ENCODE data around the gene MAP4K3.
"Not testable (repeated sequence)": the region's sequence is repeated elsewhere in the genome, so short reads cannot be mapped to it uniquely, and the experiment has no call there.

Gene MAP4K3

DNA sequence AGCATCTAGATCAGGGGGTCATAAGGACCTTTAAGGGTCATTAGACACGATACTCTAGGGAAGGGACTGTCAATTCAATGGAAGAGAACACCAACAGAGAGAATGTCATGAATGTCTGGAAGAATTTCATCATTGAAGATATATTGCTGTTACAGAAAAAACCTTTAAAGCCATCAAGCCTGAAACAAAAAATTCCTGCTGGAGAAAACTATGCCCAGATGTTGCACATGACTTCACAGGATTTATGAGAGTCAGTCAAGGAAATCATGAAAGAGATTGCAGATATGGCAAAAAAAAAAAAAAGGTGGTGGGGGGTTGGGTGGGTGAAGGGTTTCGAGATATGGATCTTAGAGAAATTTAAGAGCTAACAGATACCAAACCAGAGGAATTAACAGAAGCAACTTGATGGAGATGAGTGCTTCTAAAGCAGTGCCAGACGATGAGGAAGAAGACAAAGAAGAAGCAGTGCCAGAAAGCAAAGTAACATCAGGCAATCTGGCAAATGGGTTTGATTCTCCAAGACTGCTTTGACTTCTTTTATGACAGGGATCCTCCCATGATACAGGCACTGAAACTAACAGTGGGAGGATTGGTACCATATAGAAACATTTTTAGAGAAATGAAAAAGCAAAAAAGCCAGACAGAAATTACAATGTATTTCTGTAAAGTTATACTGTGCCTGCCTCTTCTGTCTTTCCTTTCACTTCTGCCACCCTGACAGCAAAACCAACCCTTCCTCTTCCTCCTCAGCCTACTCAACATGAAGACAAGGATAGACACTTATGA is 28.5 kb downstream of the MAP4K3 start:
- no peak for DNase-seq

DNA sequence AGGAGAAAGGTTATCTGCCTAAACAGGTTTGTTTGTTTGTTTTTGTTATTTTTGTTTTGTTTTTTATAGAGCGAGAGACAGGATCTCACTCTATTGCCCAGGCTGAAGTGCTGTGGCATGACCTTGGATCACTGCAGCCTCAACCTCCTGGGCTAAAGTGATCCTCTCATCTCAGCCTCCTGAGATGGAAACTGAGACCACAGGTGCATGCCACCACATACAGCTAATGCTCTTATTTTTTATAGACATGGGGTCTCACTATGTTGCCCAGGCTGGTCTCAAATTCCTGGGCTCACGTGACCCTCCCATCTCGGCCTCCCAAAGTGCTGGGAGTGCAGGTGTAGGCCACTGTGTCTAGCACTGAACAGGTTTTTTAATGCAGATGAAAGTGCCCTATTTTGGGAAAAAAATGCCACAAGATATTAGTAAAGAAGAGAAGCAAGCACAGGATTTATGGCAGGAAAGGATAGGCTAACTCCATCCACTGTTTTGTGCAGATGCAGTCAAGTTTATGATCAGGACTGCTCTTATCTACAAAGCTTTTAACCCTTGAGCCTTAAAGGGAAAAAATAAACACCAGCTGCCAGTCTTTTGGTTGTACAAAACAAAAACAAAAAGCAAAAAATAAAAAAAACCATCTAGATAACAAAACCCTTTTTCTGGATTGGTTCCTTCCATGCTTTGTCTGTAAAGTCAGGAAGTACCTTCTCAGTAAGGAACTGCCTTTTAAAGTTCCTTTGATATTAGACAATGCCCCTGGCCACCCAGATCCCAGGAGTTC is 29.4 kb downstream of the MAP4K3 start:
- no peak for DNase-seq

DNA sequence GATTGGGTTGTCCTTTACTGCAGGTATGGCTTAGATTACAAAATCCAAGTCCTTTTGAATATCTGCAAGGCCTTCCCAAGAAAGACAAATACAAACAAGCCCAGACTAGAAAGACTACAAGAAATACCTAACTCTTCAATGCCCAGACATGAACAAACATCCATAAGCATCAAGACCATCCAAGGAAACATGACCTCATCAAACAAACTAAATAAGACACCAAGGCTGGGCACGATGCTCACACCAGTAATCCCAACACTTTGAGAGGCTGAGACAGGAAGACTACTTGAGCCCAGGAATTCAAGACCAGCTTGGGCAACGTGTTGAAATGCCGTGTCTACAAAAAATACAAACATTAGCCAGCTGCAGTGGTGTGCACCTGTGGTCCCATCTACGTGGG is 31.7 kb downstream of the MAP4K3 start:
- no peak for DNase-seq

DNA sequence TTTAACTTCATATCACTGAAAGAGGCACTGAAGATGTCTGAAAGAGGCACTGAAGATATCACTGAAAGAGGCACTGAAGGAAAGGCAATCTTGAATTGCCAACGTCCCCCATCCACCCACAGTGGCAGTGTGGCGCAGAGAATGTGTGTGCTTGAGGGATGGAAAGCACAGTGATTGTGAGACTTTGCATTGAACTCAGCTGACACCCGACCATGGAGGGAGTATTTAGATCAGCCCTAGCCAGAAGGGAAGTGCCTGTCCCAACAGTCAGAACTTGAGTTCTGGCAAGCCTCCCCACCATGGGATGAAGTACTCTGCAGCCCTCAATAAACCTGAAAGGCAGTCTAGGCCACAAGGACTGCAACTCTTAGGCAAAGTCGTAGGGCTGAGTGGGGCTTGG is 33.8 kb downstream of the MAP4K3 start:
- DNase-seq: no peak

DNA sequence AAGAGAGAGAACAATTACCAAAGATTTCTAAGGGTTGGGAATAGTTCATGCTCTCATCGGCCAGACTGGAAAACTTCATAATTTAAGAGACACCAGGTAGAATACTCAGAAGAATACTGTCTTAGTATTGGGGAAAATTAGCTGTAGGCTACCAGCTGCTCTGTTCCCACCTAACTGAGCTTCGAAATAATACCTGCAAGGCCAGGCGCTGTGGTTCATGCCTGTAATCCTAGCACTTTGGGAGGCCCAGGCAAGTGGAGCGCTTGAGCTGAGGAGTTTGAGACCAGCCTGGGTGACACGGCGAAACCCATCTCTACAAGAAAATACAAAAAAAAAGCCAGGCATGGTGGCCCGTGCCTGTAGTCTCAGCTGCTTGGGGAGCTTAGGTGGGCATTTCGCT is 35.8 kb downstream of the MAP4K3 start:
- no peak for DNase-seq

DNA sequence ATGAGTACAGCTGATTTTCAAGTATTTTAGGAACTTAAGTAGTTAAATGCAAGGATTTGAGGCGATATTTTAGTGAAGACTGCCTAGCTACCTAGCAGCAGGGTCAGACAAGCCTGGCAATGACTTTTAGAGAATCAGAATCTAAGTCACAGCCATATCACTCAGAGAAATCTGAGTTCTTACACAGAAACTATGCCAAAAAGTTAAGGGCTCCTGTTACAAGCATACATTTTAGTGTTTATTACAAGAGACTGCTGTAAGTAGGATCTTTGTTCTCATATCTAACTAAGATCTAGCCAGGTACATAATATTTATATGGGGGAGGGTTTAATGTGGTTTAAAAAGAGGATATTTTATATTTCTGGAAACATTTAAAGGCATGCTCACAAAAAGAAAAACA is 37.5 kb downstream of the MAP4K3 start:
- no peak for DNase-seq

DNA sequence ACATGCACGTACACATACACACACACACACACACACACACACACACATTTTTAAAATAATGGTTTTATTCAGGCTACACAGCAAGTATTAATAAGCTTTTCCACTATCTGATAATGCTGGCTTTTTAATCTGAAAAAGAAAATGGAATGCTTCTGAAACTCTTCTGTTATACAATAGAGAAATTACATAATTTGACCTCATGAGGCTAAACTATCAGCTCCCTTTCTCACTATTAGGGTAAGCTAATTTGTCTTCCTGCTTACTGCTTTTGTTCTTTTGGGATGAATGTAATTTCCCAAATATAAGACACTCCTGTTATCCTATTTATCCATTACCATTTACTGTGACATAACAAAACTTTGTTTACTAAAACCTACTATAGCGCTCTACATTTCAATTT is 41.8 kb downstream of the MAP4K3 start:
- no peak for DNase-seq

DNA sequence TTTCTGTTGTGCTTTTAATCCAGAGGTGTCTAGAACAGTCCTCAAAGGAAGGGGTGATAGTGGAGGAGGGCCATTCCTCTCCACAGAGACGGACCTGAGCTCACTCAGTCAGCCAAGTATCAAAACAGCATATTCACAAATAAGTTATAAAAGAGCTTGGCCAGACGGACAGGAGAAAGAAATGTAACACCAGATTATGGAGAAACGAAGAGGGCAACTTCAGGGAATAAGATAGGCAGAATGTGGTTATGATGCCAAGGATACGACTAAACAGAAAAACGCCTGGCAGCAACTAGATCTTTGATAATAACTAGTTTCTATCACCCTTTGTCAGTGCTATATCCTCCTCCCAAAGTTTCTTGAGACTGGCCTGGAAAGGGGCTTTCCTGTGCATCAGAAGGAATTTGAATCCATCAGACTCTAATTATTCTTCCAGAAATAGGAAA is 42.5 kb downstream of the MAP4K3 start:
- no peak for DNase-seq

DNA sequence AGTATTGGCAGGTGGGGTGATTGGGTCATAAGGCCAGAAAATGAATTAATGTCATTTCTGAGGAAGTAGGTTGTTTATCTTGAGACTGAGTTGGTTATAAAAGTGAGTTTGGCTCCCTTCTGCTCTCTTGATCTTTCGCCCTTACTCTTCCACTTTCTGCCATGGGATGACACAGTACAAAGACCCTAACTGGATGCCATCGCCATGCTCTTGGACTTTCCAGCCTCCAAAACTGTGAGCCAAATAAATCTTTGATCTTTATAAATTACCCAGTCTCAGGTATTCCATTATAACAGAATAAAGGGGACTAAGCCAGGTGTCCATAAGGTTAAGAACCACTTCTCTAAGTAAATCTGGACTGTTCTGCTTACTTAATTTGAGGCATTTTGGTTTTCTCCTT is 44.4 kb downstream of the MAP4K3 start:
- no peak for DNase-seq

DNA sequence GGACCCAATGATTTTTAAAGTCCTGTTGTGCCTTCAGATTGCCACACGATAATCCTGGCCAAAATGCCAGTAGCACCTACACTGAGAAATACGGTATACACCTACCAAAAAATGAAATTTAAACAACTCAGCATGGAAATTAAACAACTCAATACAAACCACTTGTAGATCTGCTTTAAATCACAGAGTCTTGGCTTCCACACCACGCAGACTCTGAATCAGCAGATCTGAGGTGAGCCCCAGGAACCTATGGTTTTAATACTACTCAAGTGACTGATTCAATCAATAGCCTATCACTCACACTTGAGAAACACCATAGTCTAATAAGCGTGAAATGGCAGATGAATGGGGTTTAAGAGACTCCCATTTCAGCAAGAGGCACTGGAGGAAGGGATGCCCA is 46.9 kb downstream of the MAP4K3 start:
- no peak for DNase-seq

DNA sequence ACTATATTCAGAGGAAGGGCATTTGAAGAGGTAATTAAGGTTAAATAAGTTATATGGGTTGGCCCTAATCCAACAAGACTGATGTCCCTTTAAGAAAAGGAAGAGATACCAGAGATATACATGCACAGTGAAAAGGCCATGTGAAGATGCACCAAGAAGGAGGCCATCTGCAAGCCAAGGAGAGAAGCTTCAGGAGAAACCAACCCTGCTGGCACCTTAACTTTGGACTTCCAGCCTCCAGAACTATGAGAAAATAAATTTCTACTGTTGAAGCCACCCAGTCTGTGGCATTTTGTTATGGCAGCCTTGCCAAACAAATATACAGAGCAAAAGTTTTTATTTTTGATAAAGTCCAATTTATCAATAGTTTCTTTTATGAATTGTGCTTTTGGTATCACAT is 51.0 kb downstream of the MAP4K3 start:
- DNase-seq: no peak

DNA sequence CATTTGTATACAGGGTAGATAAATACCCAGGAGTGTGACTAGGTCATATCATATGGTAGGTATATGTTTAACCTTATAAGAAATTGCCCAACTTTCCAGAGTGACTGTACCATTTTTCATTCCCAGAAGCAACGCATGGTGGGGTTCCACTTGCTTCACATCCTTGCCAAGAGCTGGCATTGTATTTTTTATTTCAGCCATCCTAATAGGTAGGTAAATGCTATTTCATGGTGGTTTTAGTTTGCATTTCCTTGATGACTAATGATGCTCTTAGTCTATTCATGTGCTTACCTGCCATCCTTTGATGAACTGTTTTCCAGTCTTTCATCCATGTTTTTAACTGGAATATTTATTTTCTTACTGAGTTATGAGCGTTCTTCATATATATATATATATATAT is 51.9 kb downstream of the MAP4K3 start:
- DNase-seq: no peak

DNA sequence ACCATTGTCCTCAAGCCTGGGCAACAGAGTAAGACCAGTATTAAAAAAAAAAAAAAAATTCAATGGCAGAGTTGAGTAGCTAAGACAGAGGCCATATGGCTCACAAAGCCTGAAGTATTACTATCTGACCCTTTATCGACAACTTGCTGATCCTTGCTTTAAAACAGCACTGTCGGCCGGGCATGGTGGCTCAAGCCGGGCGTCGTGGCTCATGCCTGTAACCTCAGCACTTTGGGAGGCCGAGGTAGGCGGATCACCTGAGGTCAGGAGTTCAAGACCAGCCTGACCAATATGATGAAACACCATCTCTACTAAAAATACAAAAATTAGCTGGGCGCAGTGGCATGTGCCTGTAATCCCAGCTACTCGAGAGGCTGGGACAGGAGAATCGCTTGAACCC is 53.0 kb downstream of the MAP4K3 start:
- DNase-seq: not testable (repeated sequence)

DNA sequence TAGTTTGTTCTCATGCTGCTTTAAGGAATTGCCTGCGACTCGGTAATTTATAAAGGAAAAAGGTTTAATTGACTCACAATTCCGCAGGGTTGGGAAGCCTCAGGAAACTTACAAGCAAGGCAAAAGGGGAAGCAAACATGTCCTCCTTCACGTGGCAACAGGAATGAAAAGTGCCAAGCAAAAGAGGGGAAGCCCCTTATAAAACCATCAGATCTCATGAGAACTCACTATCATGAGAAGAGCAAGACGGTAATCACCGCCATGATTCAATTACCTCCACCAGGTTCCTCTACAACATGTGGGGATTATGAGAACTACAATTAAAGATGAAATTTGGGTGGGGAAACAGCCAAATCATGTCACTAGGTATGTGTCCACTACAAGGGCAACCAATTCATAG is 53.9 kb downstream of the MAP4K3 start:
- DNase-seq: no peak

DNA sequence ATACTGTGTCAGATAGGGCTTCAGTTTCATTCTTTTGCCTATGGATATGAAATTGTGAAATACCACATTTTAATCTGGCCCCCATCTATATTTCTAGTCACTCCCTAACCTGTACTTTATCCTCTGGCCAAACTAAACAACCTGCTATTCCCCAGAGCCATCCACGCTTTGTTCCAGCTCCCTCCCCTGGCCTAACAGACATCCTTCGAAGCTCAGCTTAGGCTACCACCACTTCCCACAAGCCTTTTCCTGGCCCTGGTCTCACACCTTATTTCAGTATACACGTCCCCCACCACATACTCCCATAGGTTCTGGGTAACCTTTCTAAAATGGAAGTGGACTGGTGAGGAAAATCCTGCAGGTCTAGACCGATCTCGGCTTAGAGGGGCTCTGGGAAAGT is 55.4 kb downstream of the MAP4K3 start:
- no peak for DNase-seq

DNA sequence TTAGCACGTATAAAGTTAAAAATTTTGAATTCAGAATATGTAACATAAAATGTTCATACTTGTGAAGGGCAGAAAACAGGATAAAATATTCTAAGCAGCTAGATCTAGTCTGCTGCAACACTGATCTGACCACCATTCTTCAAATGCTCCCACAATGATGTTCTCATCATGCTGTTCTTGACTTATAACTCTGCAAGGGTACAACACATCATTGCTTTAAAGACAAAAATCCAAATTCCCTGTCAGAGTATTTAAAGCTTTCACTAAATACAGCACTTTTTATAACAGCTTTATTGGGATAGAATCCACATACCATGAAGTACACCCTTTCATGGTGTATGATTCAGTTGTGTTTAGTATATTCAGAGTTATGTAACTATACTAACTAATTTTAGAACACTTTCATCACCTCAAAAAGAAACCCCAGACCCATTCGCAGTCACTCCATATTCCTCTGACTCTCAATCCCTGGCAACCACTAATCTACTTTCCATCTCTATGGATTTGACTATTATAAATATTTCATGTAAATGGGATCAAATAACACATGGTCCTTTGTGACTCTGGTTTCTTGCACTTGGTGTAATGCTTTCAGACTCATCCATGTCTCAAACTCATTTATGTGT is 56.4 kb downstream of the MAP4K3 start:
- DNase-seq: no peak

DNA sequence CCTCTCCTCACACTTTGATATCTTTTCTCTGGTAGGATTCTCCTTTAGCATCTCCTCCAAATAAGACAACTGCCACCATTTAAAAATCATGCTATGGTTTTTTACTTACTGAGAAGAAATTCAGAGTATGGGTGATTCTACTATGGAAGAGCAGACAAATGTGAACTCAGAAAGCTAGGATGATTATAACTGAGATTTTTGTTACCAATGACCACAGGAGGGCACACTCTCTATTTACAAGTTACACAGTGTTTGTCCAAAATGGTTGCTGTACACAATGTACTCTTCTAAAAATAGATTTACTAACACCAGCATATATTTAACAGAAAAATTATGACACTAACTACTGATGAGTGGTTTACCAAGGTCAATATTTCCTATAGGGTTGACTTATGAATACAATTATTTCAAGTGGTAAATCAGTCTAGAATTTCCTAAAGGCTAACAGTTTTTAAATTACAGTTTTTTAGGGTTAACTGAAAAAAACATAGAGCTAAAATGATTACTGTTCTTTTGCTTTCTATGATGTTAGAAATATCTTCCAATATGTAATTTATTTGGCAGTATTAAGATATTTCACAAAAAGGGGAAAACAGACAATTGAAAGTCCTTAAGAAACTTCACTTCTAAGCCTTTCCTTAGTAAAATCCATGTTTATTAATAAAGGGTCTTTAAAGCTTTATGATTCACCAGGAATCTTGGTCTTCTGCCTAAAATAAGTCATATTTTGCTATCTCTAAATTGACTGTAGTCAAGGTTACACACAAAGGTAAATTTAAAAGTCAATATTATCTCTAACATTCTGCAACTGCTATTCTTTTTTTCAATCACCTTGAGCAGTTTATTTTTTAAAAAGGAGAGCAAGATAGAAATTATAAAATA is 57.2 kb downstream of the MAP4K3 start:
- no peak for DNase-seq

DNA sequence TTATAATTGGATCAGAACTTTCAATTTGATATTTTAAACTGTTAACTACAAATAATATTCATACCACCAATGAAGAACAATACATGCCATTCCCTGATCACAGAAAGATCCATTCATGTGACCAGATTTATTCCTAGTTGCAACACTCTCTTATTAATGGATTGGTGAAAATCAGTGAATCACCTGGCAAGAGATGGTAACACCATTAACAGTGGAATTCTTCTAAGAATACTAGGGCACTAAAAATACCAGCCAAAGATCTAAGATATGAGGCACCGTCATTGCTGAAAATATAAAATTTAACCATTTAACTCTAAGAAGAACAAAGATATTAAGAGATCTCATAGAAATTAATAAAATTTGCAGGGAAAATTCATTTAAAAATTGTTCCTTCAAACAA is 58.1 kb downstream of the MAP4K3 start:
- DNase-seq: no peak

DNA sequence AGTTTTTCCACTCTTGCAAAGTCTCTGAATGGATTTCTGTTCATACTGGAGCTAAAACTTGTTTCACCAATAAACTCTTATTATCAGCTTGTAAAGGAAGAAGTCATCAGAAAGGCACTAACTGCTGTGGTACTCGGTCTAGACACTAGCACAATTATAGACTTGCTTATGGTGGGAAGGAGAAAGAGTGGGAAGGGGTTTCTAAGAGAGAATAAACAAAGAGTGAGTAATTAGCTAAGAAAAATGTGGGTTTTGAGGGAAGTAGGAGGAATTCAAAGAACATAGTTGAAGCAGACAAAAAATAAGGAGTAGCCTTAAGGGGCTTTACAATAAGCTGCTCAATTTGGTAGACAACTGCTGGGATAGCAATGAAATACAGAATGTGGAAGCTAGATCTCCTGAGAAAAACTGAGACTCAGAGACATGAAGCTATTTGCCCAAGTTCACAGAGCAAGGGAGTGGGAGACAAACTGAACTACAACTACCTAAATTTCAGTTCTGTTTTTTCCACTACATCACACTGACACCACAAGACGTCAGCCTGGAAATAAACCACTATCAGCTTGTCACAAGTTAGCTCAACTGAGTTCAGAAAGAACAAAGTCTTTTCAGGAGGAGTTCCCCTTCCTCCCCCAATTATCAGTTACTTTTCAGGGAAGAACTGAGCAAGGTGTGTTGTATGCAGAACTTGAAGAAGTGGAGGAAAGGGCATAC is 59.7 kb downstream of the MAP4K3 start:
- DNase-seq: peak; percentile 31

DNA sequence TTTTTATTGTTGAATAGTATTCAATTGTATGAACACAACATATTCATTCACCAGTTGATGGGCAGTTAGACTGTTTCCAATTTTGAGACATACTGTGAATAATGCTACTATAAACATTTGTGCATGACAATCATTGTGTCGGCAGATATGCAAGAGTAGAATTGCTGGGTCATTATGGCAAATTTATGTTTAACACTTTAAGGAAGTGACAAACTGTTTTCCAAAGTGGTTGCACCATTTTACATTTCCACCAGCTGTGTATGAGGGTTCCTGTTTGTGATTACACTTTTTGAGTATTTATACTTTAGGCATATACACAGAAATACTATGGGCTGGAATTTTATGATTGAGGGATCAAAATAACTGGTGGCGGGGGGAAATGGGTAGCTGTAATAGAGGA is 61.2 kb downstream of the MAP4K3 start:
- no peak for DNase-seq

DNA sequence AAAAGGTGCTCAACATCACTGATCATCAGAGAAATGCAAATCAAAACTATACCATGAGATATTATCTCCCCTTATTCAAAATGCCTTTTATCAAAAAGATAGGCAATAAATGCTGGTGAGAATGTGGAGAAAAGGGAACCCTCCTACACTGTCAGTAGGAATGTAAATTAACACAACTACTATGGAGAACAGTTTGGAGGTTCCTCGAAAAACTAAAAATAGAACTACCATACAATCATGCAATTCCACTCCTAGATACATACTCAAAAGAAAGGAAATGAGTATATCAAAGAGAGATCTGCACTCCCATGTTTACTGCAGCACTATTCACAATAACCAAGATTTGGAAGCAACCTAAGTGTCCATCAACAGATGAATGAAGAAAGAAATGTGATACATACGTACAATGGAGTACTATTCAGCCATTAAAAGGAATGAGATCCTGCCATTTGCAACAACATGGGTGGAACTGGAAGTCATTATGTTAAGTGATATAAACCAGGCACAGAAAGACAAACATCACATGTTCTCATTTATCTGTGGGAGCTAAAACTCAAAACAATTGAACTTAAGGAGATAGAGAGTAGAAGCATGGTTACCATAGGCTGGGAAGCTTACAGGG is 63.8 kb downstream of the MAP4K3 start:
- no peak for DNase-seq

DNA sequence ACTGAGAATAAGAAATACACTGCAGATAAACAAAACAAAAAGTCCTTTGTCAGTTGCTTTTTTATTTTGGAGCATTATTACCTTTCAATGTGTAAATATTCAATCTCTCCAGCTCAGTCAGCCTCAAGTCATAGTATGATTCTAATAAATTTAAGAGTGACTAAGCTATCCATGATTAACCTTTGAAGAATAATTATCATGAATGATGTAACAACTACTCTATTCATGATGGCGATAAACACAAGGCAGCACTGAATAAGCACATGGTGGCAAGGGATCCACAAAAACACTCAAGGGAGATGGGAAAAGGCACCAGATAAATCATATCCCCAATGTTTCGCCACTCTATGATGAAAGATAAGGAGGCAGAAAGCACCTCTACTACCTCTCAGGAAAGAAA is 67.0 kb downstream of the MAP4K3 start:
- no peak for DNase-seq

Data from CD4-positive, alpha-beta T cell treated with Interferon gamma for 1 hour (primary cell).